GM20000 (cell line): ENCODE data around the gene CLTRN.
A peak's percentile ranks its signal among the peaks of the same experiment; 100 is the strongest.
"Not testable (repeated sequence)": the region's sequence is repeated elsewhere in the genome, so short reads cannot be mapped to it uniquely, and the experiment has no call there.

Experiments used
- DNase-seq: peaks from one replicate; pipeline ENCODE4 v3.0.0; 2012; ENCODE audit warnings: low spot score
- CTCF ChIP-seq: IDR thresholded peaks from 2 replicates; pipeline ENCODE4 v1.5.1; 2012; ENCODE audit warnings: mild to moderate bottlenecking, control low read depth; ENCODE audit errors: extremely low read depth, missing control alignments

The CLTRN gene

GRCh38 chrX:15674841-15675489, 10.4 kb upstream of the CLTRN start:
- TF ChIP-seq CTCF = no peak
- DNase-seq = peak; percentile 79

- no peak for DNase-seq
- no peak for TF ChIP-seq CTCF
Observed at GRCh38 chrX:15674514-15674840, 9.9 kb upstream of the CLTRN start.

GRCh38 chrX:15673970-15674369, 9.4 kb upstream of the CLTRN start:
- DNase-seq = no peak
- TF ChIP-seq CTCF = no peak

GRCh38 chrX:15672881-15673280, 8.3 kb upstream of the CLTRN start:
- TF ChIP-seq CTCF = no peak
- DNase-seq = no peak

- no peak for DNase-seq
- no peak for TF ChIP-seq CTCF
Observed at GRCh38 chrX:15663439-15663838, 1.2 kb downstream of the CLTRN start.

GRCh38 chrX:15654804-15655203, 9.8 kb downstream of the CLTRN start:
- not testable (repeated sequence) for DNase-seq

GRCh38 chrX:15653961-15654360, 10.6 kb downstream of the CLTRN start:
- DNase-seq = no peak

GRCh38 chrX:15647510-15647909, 17.1 kb downstream of the CLTRN start:
- not testable (repeated sequence) for DNase-seq

More at GRCh38 chrX:15653961-15654360, 10.6 kb downstream of the CLTRN start:
- TF ChIP-seq CTCF = no peak
